ENCODE results near the gene ZNF622.

Gene ZNF622, protein sequence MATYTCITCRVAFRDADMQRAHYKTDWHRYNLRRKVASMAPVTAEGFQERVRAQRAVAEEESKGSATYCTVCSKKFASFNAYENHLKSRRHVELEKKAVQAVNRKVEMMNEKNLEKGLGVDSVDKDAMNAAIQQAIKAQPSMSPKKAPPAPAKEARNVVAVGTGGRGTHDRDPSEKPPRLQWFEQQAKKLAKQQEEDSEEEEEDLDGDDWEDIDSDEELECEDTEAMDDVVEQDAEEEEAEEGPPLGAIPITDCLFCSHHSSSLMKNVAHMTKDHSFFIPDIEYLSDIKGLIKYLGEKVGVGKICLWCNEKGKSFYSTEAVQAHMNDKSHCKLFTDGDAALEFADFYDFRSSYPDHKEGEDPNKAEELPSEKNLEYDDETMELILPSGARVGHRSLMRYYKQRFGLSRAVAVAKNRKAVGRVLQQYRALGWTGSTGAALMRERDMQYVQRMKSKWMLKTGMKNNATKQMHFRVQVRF

DNA sequence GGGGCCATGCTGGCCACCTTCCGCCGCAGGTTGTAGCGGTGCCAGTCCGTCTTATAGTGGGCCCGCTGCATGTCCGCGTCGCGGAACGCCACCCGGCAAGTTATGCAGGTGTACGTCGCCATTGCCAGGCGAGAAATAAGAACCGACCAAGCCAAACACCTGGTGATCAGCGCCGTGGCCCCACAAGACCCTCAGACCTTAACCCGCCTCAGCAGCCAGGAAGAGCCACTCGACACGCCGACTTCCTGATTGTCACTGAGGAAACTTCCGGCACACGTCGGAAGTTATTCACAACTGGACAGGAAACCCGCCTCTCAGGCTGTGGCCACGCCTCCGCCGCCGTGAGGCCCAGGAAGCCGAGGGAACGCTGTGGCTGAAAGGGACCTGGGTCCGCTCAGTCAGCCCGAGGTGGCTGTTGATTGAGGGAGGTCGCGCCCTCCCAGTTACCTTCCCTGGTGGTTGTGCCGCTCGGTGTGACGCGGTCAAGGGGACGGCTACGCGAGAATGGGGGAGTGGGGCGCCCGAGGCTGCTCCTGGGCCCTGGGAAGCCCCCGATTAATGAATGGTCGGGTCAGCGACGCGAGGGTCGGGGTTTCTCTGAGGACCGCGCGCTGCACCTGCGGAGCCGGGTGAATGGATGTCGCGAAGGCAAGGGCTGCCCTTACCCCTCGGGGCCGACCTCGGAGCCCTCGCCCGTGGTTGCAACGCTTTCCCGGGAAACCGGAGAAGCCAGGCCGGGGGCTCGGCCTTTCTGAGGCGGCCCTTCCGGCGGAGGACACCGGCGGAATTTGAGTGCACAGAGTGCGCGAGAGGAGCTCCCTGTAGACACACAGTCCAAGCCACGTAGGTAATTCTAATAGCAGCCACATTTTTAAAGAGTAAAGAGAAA is at the start of gene ZNF622:
Gene ZNF622 (minus strand): TSS at position 257 of the 889 bp plus-strand sequence. CDS start 135 bp downstream, at position 122.
- no peak for FAIRE-seq

DNA sequence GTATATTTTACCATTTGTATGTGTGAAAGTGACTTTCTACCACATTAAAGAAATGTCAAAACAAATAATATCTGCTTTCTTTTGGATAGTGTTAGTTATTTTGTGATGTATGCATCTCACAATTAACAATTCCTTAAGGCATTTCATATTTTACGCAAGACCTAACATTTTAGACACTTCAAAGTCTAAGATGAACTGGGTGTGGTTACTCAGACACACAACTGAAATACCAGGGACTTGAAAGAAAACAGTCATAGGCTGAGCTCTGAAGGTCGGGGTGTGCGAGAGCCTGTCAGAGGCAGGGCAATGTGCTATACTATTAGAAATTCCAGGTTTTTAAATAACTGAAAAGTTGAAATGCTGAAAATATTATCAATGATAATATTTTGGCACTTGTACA is 44.5 kb upstream of the ZNF622 start:
- FAIRE-seq: no peak

DNA sequence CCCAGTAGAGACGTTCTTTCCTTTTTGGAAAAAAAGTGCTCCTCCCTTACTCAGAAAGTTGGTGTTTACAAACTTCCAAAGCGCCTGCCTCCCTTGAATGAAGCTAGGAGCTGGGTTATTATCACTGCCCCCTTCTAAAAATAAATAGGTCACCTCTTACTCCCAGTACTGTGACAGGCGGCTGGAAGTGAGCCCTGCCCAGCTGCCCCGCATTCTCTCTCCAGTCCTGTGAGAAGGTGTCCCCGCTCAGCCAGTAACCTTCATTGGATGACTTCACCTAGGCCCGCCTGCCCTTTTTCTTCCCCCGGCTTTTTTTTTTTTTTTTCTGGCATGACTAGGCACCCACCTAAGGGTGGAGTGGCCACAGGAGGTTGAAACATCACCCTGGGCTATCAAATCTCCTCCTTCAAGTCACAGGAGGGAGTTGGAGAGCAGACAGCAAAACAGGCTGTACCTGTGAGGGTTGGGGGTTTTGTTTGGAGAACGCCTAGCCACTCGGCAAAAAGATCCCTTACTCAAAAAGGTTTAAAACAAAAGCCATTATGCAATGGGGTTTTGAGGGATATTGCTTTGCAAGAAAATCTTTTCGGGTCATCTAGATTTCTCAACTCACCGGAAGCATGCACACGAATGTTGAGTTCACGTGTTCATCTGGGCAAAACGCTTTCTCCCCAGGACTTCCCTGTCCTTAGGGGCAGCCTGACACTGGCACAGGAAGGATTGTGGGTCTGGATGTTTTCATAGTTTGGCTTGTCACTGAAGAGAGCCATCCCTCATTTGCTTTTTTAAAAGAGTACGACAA is 43.3 kb upstream of the ZNF622 start:
- no peak for FAIRE-seq

DNA sequence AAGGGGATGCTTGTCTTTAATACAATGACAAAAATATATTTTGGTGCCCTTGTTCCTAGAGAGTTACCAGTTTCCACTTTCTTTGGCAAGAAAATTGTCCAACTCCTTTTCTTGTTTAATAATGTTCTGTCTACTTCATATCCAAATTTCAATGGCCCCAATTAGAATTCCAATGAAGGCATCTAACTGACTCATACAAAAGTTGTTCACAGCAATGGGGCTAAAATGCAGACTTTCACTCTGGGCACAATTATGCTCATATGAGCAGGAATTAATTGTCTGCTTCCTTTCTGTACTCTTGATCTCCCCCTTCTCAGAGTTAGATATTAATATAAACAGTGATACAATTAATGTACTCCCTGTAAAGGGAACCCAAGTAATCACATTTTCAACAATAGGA is 42.1 kb upstream of the ZNF622 start:
- no peak for FAIRE-seq

DNA sequence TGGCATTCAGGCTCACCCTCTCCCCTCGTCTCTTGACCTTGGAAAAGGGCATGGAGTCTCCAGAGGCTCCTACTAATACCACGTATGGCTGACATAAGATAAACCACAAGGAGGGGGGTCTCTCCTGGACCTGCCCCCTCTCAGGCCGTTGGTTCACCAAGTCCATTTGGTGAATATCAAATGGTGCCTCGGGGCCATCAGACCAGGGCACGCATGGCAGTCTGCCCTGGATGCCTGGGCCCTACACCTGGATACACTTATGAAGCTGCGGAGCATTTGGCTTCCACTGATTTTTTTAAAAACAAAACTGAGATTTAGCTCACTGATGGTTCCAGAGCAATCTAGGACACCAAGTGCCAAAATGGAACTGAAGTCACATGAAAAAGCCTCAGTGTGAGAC is 40.3 kb upstream of the ZNF622 start:
- FAIRE-seq: no peak

DNA sequence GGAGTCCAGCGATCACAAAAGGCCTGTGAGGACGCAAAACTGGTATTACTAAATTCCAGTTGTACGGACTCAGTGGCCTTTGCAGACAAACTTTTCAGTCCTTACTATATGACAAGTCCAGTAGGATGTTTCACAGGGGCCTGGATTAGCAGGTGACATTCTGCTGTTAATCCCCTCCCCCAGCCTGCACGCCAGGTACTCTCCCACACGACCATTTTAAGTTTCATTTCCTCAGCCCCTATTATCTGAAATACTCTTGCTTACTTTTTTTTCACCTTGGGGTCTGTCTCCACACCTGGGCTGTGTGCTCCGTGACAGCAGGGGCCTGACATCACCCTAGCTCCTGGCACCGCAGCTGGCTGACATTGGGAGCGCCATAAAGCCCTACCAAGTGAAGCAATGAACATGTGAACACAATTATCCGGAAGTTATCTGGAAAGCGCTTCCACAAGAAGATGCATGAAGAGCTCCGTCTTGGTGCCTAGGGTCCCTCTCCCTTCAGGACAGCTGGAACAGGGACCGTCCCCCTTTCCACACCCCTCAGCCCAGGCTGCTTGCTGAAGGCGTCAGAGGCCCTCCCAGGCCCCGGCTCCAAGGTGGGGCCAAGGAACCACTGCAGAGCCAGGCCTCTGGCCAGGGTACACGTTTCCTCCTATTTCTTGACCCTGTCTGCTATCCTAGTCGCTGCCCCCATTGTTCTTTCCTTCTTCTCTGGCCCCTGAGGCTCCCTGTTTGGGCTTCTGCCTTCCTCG is 39.7 kb upstream of the ZNF622 start:
- FAIRE-seq: no peak

DNA sequence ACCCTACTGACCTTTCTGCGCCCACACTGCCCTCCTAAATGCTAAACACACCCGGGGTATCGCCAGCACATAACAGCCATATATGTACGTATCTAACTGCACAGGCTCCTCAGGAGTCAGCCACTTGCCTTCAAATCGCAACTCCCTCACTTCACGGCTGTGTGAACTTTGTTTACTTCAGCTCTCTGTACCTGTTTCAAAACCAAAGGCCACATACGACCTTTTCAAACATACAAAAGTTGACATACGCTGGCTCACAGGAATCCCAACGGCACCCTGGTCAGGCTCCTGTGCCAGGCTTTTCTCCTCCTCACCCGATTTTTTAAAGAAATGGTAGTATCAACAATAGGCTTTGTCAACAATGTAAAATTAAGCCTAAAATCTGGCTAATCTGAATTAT is 39.0 kb upstream of the ZNF622 start:
- no peak for FAIRE-seq

DNA sequence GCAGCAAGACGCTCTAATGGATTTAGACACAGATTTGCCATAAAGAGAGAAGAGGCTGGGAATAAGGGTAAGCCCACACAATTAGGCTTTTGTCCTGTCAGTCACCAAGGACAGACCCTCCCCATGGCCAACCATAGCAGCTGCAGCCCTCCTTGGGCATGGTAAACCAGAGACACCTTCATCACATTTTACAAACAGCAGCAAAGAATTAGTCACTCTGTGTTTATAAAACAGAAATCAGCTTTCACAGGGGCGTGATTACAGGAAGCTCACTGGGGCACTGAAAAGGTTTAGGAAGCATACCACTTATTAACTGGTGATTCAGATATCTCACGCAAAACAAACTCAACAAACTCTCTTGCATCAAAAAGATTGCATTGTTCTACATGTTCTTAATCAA is 37.3 kb upstream of the ZNF622 start:
- FAIRE-seq: no peak

DNA sequence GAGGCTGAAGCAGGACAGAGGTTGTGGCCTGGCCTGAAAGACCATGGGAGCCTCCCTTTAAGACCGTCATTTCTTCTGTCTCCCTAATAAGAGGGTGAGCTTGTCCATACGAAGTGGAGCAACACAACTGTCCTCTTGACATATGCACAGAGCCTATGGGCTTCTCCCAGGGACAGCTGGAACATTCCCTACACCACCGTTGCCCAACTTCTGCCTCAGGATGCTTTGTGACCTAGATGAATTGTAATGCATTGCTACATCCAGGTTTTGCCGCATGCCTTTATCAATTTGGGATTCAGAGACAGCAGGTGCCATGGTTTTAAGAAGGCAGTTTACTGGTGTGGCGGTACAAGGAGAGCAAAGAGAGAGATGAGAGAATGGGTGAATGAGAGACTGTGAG is 34.4 kb upstream of the ZNF622 start:
- no peak for FAIRE-seq

DNA sequence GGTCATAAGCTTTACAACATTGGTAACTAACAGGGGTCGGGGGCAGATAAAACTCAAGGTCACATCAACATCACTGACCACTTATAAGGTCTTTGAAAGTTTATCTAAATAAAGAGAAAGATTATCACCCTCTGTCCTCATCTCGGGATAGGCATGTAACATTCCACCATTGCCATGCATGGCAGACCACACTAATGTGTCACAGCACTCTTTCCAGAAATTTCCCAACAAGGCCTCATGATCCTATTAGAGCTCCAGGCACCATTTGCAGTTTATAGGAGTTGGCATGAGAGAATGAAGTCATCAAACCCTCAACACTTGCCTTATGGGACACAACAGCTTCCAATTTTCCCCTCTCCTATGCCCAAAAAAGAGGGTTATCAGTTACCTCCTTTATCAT is 31.9 kb upstream of the ZNF622 start:
- FAIRE-seq: no peak

DNA sequence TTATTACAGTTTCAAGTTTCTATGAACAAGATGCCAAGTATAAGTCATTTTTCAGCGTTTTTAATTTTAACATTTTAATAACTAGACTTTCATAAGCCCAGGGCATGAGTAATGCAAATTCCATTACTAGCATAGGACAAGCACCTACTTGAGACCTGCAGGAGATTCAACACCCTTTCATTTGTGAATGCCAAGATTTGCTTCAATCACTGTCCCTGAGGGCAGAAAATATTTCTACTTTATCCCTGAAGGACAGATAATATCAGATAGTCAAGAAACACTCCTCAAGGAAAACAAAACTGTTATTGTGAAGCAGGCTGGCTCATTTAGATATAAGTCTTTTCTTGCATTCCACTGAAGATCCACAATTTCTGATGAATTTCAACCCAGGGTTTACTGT is 27.7 kb upstream of the ZNF622 start:
- FAIRE-seq: no peak

DNA sequence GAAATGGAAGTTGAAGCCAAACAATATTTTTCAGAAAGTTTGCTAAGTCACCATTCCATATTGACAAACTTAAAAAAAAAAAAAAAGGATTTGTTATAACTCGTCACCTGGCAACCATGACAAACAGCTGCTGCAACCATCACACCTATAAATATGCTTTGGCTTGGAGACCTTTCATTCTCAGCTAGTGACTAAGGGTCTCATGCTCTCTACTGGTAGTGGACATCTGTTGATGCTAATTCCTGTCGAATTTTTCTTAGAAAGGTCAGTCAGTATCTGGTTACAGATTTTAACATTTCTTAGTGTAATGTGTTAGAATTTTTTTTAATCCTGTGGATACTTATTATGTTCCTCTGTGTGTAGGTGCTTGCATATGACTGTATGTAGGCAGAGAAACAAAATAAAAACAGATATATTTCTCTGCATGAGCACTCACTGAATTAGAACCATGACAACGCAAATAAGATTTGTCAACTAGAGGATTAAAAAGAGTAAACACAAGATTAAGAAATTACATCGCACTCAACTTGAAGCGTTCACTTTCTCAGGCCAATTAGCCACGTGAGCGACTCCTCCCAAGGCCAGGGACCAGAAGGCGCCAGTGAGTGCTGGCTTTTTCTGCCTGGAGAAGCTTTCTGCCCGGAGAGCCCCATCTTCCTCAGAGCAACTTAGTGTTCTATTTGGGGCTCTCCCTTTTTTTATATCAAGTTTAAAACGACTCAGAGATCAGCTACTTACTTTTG is 27.0 kb upstream of the ZNF622 start:
- FAIRE-seq: no peak

DNA sequence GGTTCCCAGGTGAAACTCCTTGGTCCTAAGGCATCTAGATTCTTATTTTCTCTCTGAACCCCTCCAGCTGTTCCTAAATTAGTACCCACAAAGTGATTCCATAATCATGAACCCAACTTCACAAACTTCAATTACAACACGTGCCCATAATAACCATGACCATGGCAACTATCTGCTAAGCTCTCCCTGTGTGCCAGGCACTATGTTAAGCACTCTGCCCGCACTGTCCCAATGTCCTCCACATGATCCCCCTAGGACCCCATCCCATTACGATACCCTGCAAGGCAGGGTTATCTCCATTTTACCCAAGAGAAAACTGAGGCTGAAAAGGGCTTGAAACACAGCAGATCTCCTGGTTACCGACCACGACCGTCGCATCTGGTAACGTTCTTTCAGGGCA is 25.3 kb upstream of the ZNF622 start:
- FAIRE-seq: no peak

DNA sequence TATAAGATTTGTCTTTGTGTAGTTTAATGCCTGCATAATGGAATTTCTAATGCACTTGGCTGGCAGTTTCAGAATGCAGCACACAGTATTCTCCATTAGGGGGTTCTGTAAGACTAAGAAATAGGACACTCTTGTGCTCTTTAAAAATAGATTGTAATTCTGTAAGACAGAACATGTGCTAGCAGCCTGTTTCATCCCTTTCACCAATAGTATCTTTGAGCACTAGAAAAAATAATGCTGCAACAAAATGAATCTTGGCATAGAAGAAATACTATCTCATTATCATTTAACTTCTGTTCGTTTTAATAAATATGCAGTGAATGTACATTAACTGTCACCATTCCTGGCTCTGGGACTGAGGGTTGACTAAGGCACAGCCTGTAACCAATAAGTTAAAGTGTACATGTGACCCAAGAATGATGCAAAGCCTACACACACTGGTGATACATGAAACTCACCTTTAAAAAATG is 23.8 kb upstream of the ZNF622 start:
- FAIRE-seq: peak; percentile 32

DNA sequence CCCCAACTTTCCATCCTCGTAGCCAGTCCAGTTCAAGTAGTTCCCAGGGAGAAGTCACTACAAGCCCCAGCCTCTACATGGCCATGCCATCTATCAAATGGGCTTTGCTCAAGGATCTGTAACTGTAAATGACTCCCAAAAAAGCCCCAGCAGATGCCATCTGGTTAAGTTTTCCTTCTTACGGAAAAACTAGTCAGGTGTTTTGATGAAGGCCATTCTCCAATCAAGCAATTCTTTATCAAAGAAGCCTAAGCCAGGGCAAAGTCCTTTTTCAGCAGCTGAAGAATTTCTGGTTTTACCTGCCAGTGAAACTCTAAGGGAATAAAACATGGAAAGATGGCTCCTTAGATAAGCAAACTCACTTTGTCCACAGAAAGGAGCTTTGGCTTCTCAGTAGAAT is 21.9 kb upstream of the ZNF622 start:
- FAIRE-seq: no peak

DNA sequence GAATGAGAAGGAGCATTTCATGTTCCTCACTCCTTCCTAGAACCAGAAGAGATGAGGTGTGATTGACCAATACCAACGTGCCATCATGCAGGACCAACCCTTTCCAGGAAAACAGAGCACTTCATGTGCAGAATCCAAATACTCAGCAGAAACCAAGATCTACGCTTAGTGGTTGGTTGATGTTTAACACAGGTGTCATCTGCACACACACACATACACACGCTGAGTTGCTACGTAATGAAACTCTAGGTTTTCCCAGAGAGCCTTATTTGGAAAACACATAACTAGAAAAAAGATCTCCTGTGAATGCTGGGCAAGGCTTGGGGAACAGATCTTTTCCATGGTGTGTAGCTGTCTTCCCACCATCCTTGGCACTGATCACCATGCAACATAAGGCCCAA is 21.1 kb upstream of the ZNF622 start:
- no peak for FAIRE-seq

DNA sequence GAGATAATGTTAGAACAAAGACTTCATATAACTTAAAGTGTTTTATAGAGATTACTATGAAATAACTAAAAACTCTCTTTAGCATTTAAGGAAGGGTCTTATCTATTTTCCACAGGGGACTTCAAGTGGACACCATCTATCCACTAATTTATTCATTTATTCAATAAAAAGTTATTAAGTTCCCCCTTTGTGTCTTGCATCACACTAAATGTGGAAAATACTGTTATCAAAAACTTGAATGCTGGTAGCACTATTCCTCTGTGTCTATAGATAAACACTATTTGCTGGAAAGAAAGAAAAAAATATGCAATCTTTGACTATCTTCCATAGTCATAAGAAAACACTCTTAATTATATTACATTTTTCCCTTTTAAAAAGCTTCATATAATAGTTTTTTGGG is 20.1 kb upstream of the ZNF622 start:
- FAIRE-seq: no peak

DNA sequence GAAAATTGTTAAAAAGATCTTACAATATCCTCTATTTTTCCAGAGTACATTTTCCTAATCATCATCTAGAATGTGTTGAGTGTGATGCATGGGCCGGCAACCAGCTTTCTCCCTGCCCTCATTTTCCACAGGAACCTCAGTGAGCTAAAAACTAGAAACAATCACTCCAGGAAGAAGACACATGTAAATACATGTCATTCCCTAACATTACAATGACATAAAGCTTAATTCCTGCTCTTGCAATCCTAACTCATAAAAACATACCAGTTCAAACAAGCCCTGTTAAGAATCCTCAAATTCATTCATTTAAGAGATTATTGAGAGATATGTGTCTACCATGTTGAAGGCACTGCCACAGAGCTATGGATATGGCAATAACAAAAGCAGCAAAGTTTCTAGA is 18.5 kb upstream of the ZNF622 start:
- FAIRE-seq: no peak

DNA sequence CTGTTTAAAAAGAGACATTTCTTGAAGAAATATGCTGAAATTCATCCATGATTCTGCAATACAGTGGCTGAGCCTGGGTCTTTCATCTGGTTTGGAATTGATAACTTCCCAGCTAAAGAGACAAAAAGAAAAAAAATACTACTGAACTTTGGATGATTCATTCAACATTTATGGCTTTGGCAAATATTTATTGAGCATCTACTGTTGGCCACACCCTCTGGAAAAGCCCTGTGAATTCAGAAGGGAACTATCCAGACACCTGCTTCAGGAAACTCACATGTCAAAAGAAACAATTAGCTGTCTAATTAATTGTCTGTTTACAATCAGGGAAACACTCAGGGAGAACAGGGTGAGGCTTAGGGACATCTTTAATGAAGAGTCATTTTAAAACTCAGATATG is 17.8 kb upstream of the ZNF622 start:
- FAIRE-seq: no peak

DNA sequence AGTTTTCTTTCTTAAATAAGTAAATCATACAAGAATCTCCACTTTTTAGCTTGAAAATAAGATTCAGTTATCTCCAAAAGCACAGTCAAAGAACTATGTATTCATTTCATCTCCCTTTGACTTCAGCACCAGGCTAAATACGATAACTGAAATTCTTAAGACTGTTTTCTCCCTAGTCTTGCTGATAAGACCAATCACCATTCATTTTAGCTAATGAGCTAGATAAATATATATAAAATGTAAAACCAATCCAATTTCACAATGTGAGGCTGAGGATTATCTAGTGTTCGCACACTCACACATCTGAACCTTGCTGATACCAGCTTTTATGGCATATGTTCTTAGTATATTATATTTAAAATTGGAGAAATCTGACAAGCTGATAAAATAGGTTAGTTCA is 17.3 kb upstream of the ZNF622 start:
- no peak for FAIRE-seq

DNA sequence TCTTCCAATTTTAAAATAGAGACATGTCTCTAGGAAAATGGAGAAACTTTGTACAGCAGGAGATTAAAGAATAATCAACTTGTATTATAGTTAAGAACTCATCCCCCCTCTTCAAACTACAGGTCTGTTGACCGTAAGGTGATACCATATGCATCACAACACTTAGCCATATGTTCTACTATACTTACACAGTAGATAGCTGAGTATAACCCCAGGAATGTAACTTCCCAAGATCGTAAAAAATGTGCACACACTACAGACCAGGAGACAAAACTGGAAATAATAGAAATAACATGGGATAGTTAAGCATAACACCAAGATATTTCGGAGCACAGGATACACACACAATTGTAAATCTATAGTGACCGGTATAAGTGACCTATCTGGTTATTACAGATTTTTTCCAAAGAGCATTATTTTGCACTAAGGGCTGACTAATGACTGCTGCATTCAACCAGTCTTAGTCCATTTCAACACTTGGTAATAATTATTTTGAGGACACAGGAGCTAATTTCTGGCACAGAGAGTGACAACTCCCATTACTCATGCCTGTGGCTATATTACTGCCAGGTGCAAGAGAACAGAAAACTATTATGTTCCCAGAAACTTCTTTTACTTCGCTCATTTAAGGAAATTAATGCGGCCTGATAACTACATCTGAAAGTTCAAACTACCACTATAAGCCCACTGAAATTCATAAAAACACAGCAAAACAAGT is 15.4 kb upstream of the ZNF622 start:
- FAIRE-seq: no peak

Data from TTC549 (cell line).